ENCODE data around the gene TENT5A. TPM values are rescaled to one million over a fixed set of nuclear protein-coding genes. Genes with fewer than 3 reads are reported as not detected.
"Not testable (repeated sequence)": the region's sequence is repeated elsewhere in the genome, so short reads cannot be mapped to it uniquely, and the experiment has no call there.

The TENT5A gene
- total and polyA plus RNA-seq, 2 donors (not counting 3 experiments of a cell fraction or from before 2014, with no cell fraction given) = 0.26 to 1.2 TPM

DNA sequence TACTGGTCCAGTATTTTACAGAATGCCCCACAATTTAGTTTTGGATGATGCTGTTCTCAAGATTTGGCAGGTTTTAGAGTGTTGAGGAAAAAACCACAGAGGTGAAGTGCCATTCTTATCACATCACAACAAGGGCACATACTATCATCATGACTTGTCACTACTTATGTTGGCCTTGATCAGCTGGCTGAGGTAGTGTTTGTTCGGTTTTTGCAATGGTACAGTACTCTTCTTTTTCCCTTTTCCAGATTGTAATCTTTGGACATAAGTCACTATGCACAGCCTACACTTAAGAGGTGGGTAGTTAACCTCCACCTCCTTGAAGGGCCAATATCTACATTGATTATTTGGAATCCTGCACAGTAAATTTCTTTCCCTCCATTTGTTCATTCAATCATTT lies 8.8 kb downstream of the TENT5A start:
- CTCF ChIA-PET = interaction anchor here (0.9 kb wide), 1 partner anchor 9 kb away, joined by 3 read pairs; no protein-coding TSS in a partner anchor
- POLR2A ChIA-PET = no interaction called here
- no peak for TF ChIP-seq POLR2A (IDR thresholded peaks at IDR 0.05; ENCODE audit: low read depth, low read length)
- TF ChIP-seq, protein P1, sequence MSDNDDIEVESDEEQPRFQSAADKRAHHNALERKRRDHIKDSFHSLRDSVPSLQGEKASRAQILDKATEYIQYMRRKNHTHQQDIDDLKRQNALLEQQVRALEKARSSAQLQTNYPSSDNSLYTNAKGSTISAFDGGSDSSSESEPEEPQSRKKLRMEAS (IDR thresholded peaks at IDR 0.05; ENCODE audit: insufficient read depth, insufficient read length) = no peak
- no peak for TF ChIP-seq JUN (IDR thresholded peaks at IDR 0.05; ENCODE audit: borderline replicate concordance, insufficient read depth, insufficient read length, low read depth)
- TF ChIP-seq FOS (IDR thresholded peaks at IDR 0.05; ENCODE audit: borderline replicate concordance, insufficient read depth, low read length) = no peak
- no peak for TF ChIP-seq POLR2AphosphoS5 (IDR thresholded peaks at IDR 0.05; ENCODE audit: insufficient read depth, low read depth, low read length)
- TF ChIP-seq GATA2 (IDR thresholded peaks at IDR 0.05; ENCODE audit: insufficient read depth, insufficient read length, low read depth, low read length) = no peak
- TF ChIP-seq EZH2 (IDR thresholded peaks at IDR 0.05; ENCODE audit: borderline replicate concordance, low read depth, low read length, severe bottlenecking) = no peak
- no peaks in the 10 kb centered on the region for H3K4me1 ChIP-seq (ENCODE audit: control insufficient read depth, extremely low read depth, insufficient read depth, low read length)
- H3K9me1 ChIP-seq (replicated peaks; ENCODE audit: control insufficient read depth, extremely low read depth, insufficient read depth, low read length) = no peaks in the 10 kb centered on the region
- no peak overlapping the region for H3K4me3 ChIP-seq (replicated peaks in 1 of 3; ENCODE audit: insufficient read depth in 1 of 3, low read depth in 1 of 3, low read length in 3 of 3)
- no peak overlapping the region for H2AFZ ChIP-seq (ENCODE audit: low read depth, low read length)
- dilution Hi-C loops (cut with MboI; ENCODE audit: extremely low pct_ligation_motif_present, low sequenced_read_pairs) (no loop called here), intact Hi-C loops (cut with micrococcal nuclease) (no loop called here)
- H3K27ac ChIP-seq (ENCODE audit: insufficient read depth, low read depth, low read length) = no peak overlapping the region
- no peaks in the 10 kb centered on the region for H3K9me3 ChIP-seq (replicated peaks; ENCODE audit: control insufficient read depth, insufficient read depth, low read length)
- BruUV-seq (replicated peaks) = no TSS peak
- no peaks in the 10 kb centered on the region for H3K36me3 ChIP-seq (ENCODE audit: control insufficient read depth in 2 of 2, extremely low read depth in 1 of 2, insufficient read depth in 2 of 2, low read length in 2 of 2)
- no peak overlapping the region for H3K4me2 ChIP-seq (ENCODE audit: insufficient read depth, low read length)
- H3K27me3 ChIP-seq (ENCODE audit: control insufficient read depth in 2 of 2, insufficient read depth in 2 of 2, low read length in 2 of 2) = no peaks in the 10 kb centered on the region
- FAIRE-seq = no peak
- no peak overlapping the region for H3K9ac ChIP-seq (replicated peaks; ENCODE audit: extremely low read depth, insufficient read depth, low read length)
- DNase-seq (ENCODE audit: low read depth, low spot score) = no peak
- no peaks in the 10 kb centered on the region for H4K20me1 ChIP-seq (replicated peaks; ENCODE audit: control insufficient read depth, extremely low read depth, insufficient read depth, low read length)
- H3K79me2 ChIP-seq (ENCODE audit: control insufficient read depth, insufficient read depth, low read length) = no peaks in the 10 kb centered on the region

DNA sequence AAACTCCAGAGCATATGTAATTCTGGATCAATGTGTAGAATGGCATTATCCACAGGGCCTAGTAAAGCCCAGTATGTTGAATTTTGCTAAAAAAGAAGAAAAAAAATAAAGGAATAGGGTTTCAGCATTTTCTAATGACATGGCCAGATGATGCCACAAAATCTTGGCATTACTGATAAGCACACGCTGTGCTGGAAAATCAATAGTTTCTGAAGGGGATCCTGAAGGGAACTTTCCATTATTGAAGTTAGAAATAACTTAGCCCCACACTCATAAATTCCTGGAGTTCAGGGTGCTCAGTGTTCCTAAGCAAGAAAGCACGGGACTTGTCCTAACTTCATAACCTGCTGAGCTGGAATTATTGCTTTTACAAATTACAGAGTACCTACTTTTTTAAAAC lies 10.8 kb downstream of the TENT5A start:
- Histone ChIP-seq H3K9ac (replicated peaks; ENCODE audit: extremely low read depth, insufficient read depth, low read length) (no peak overlapping the region), H3K79me2 (ENCODE audit: control insufficient read depth, insufficient read depth, low read length) (no peaks in the 10 kb centered on the region), H3K4me2 (ENCODE audit: insufficient read depth, low read length) (no peak overlapping the region), H3K4me3 (replicated peaks in 1 of 3; ENCODE audit: insufficient read depth in 1 of 3, low read depth in 1 of 3, low read length in 3 of 3) (no peak overlapping the region), H2AFZ (ENCODE audit: low read depth, low read length) (no peak overlapping the region), H3K4me1 (ENCODE audit: control insufficient read depth, extremely low read depth, insufficient read depth, low read length) (no peaks in the 10 kb centered on the region), H3K9me1 (replicated peaks; ENCODE audit: control insufficient read depth, extremely low read depth, insufficient read depth, low read length) (no peaks in the 10 kb centered on the region), H3K36me3 (ENCODE audit: control insufficient read depth in 2 of 2, extremely low read depth in 1 of 2, insufficient read depth in 2 of 2, low read length in 2 of 2) (no peaks in the 10 kb centered on the region), H3K27ac (ENCODE audit: insufficient read depth, low read depth, low read length) (no peak overlapping the region), H3K27me3 (ENCODE audit: control insufficient read depth in 2 of 2, insufficient read depth in 2 of 2, low read length in 2 of 2) (no peaks in the 10 kb centered on the region), H4K20me1 (replicated peaks; ENCODE audit: control insufficient read depth, extremely low read depth, insufficient read depth, low read length) (no peaks in the 10 kb centered on the region), H3K9me3 (replicated peaks; ENCODE audit: control insufficient read depth, insufficient read depth, low read length) (no peaks in the 10 kb centered on the region)
- ChIA-PET POLR2A (no interaction called here), CTCF (no interaction called here)
- DNase-seq (ENCODE audit: low read depth, low spot score) = no peak
- BruUV-seq (replicated peaks) = no TSS peak
- no peak for TF ChIP-seq JUN (IDR thresholded peaks at IDR 0.05; ENCODE audit: borderline replicate concordance, insufficient read depth, insufficient read length, low read depth)
- no peak for TF ChIP-seq POLR2AphosphoS5 (IDR thresholded peaks at IDR 0.05; ENCODE audit: insufficient read depth, low read depth, low read length)
- TF ChIP-seq EZH2 (IDR thresholded peaks at IDR 0.05; ENCODE audit: borderline replicate concordance, low read depth, low read length, severe bottlenecking) = no peak
- dilution Hi-C loops (cut with MboI; ENCODE audit: extremely low pct_ligation_motif_present, low sequenced_read_pairs) = no loop called here
- no peak for FAIRE-seq
- intact Hi-C loops (cut with micrococcal nuclease) = no loop called here

DNA sequence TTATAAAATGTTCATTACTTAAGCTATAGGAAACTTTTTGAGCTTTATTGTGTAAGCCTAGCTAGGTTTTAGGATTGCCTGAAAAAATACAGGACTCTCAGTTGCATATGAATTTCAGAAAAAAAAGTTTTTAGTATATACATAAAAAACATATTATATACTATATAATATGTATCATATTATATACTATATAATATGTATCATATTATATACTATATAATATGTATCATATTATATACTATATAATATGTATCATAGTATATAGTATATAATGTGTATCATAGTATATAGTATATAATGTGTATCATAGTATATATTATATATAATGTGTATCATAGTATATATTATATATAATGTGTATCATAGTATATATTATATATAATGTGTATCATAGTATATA lies 11.9 kb downstream of the TENT5A start:
- H3K4me3 ChIP-seq (replicated peaks in 1 of 3; ENCODE audit: insufficient read depth in 1 of 3, low read depth in 1 of 3, low read length in 3 of 3); DNase-seq (ENCODE audit: low read depth, low spot score); intact Hi-C loops (cut with micrococcal nuclease); H3K79me2 ChIP-seq (ENCODE audit: control insufficient read depth, insufficient read depth, low read length); H3K9ac ChIP-seq (replicated peaks; ENCODE audit: extremely low read depth, insufficient read depth, low read length); H4K20me1 ChIP-seq (replicated peaks; ENCODE audit: control insufficient read depth, extremely low read depth, insufficient read depth, low read length); dilution Hi-C loops (cut with MboI; ENCODE audit: extremely low pct_ligation_motif_present, low sequenced_read_pairs); H3K4me1 ChIP-seq (ENCODE audit: control insufficient read depth, extremely low read depth, insufficient read depth, low read length); H2AFZ ChIP-seq (ENCODE audit: low read depth, low read length); H3K27me3 ChIP-seq (ENCODE audit: control insufficient read depth in 2 of 2, insufficient read depth in 2 of 2, low read length in 2 of 2); BruUV-seq (replicated peaks); POLR2A ChIA-PET; H3K27ac ChIP-seq (ENCODE audit: insufficient read depth, low read depth, low read length); H3K4me2 ChIP-seq (ENCODE audit: insufficient read depth, low read length); H3K36me3 ChIP-seq (ENCODE audit: control insufficient read depth in 2 of 2, extremely low read depth in 1 of 2, insufficient read depth in 2 of 2, low read length in 2 of 2); FAIRE-seq; H3K9me1 ChIP-seq (replicated peaks; ENCODE audit: control insufficient read depth, extremely low read depth, insufficient read depth, low read length); CTCF ChIA-PET; H3K9me3 ChIP-seq (replicated peaks; ENCODE audit: control insufficient read depth, insufficient read depth, low read length): not testable (repeated sequence)
